K562 (cell line): ENCODE measurements around the gene CD226. TPM values are rescaled to one million over a fixed set of nuclear protein-coding genes. Genes with fewer than 3 reads are reported as not detected.

ENCODE experiments used
- CHAMP1 ChIP-seq: fragments of 450-650 bp; IDR thresholded peaks from 2 replicates; pipeline ENCODE4 v1.6.1; 2016; ENCODE audit warnings: mild to moderate bottlenecking
- DIDO1 ChIP-seq: fragments of 450-650 bp; IDR thresholded peaks from 2 replicates; pipeline ENCODE4 v1.6.1; 2016; ENCODE audit warnings: low read depth, missing biosample characterization, missing genetic modification characterization
- L3MBTL2 ChIP-seq: fragments of 450-650 bp; IDR thresholded peaks from 2 replicates; pipeline ENCODE4 v1.6.1; 2016; ENCODE audit warnings: mild to moderate bottlenecking, moderate library complexity
- MEF2A ChIP-seq: IDR thresholded peaks from 2 replicates; pipeline ENCODE4 v1.6.1; 2011; ENCODE audit warnings: low read depth, mild to moderate bottlenecking, low read length, moderate library complexity; ENCODE audit not compliant: control insufficient read depth
- PHF20 ChIP-seq: fragments of 450-650 bp; IDR thresholded peaks from 2 replicates; pipeline ENCODE4 v1.6.1; 2018; ENCODE audit not compliant: partially characterized antibody
- ZNF12 ChIP-seq: sonication (generic); formaldehyde crosslinking; IDR thresholded peaks from 2 replicates; pipeline ENCODE4 v1.4.0; 2020; ENCODE audit warnings: mild to moderate bottlenecking, missing genetic modification reagents
- ZNF282 ChIP-seq: sonication (generic); formaldehyde crosslinking; IDR thresholded peaks from 2 replicates; pipeline ENCODE4 v1.8.1; 2023; ENCODE audit warnings: missing genetic modification reagents
- polyA plus RNA-seq, 8 experiments: library from polyadenylated mRNA; depleted of rRNA in 4 of 8; stranded (reverse) in 5 of 8; unstranded in 3 of 8; fragments of >200 nt; fragmentation: Nextera tagmentation in 2 of 8; fragmentation: Illumina TruSeq in 1 of 8; extraction: Ambion mirVana in 2 of 8; extraction: Trizol in 1 of 8; gene quantifications; 2 replicates each; pipeline versions ENCODE4 v1.2.1 to v1.2.3, GENCODE V29; 2011 to 2014; ENCODE audit warnings: inconsistent platforms in 1 of 8, missing spikeins in 1 of 8
- total RNA-seq, 7 experiments: library from RNA; depleted of rRNA in 6 of 7; stranded (reverse); fragments of >200 nt in 6 of 7; fragmentation: Illumina TruSeq in 2 of 7; extraction: Trizol in 2 of 7; gene quantifications; 2 replicates each; pipeline versions ENCODE4 v1.2.1 to v1.2.3, GENCODE V29; 2011 to 2021; ENCODE audit warnings: low replicate concordance in 1 of 7
- TF ChIP-seq, protein P1 (sequence below): fragments of 450-650 bp; IDR thresholded peaks from 2 replicates; pipeline ENCODE4 v1.7.0; 2016; ENCODE audit warnings: borderline replicate concordance
- TF ChIP-seq, protein P2 (sequence below): fragments of 200-800 bp; sonication (Bioruptor generic); IDR thresholded peaks from 2 replicates; pipeline ENCODE4 v1.6.1; 2017; ENCODE audit warnings: missing genetic modification characterization, missing compliant biosample characterization

The CD226 gene
- total and polyA plus RNA-seq, 9 of the 15 experiments (the other 6 are each of a cell fraction or from before 2014, with no cell fraction given) = 0.32 to 1.7 (median 0.80) TPM

GRCh38 chr18:69885841-69886531 lies 61.7 kb downstream of the CD226 start (continued):
- TF ChIP-seq, protein P1, sequence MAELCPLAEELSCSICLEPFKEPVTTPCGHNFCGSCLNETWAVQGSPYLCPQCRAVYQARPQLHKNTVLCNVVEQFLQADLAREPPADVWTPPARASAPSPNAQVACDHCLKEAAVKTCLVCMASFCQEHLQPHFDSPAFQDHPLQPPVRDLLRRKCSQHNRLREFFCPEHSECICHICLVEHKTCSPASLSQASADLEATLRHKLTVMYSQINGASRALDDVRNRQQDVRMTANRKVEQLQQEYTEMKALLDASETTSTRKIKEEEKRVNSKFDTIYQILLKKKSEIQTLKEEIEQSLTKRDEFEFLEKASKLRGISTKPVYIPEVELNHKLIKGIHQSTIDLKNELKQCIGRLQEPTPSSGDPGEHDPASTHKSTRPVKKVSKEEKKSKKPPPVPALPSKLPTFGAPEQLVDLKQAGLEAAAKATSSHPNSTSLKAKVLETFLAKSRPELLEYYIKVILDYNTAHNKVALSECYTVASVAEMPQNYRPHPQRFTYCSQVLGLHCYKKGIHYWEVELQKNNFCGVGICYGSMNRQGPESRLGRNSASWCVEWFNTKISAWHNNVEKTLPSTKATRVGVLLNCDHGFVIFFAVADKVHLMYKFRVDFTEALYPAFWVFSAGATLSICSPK = no peak
- TF ChIP-seq DIDO1 = no peak
- TF ChIP-seq, protein P2, sequence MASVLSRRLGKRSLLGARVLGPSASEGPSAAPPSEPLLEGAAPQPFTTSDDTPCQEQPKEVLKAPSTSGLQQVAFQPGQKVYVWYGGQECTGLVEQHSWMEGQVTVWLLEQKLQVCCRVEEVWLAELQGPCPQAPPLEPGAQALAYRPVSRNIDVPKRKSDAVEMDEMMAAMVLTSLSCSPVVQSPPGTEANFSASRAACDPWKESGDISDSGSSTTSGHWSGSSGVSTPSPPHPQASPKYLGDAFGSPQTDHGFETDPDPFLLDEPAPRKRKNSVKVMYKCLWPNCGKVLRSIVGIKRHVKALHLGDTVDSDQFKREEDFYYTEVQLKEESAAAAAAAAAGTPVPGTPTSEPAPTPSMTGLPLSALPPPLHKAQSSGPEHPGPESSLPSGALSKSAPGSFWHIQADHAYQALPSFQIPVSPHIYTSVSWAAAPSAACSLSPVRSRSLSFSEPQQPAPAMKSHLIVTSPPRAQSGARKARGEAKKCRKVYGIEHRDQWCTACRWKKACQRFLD (CRISPR knock-in tag) = no peak
- TF ChIP-seq PHF20 = no peak
- no peak for TF ChIP-seq L3MBTL2
- TF ChIP-seq ZNF282 = no peak
- TF ChIP-seq CHAMP1 = no peak
- no peak for TF ChIP-seq MEF2A
- TF ChIP-seq ZNF12 = no peak
